Stimulated activated CD8-positive, alpha-beta memory T cell treated with anti-CD3 and anti-CD28 coated beads, Interleukin-4, amount 100 ng/mL, for 24 hours (primary cell): ENCODE measurements around the gene TMEM218.
"Not testable (repeated sequence)": the region's sequence is repeated elsewhere in the genome, so short reads cannot be mapped to it uniquely, and the experiment has no call there.

Experiments
- DNase-seq: peaks from one replicate; pipeline ENCODE4 v3.0.0-alpha.2; 2020; ENCODE audit warnings: low read depth

The TMEM218 gene

GRCh38 chr11:125090151-125090550 is 21.3 kb downstream of the TMEM218 start:
- not testable (repeated sequence) for DNase-seq

GRCh38 chr11:125089481-125089880 is 21.9 kb downstream of the TMEM218 start:
- not testable (repeated sequence) for DNase-seq

DNA sequence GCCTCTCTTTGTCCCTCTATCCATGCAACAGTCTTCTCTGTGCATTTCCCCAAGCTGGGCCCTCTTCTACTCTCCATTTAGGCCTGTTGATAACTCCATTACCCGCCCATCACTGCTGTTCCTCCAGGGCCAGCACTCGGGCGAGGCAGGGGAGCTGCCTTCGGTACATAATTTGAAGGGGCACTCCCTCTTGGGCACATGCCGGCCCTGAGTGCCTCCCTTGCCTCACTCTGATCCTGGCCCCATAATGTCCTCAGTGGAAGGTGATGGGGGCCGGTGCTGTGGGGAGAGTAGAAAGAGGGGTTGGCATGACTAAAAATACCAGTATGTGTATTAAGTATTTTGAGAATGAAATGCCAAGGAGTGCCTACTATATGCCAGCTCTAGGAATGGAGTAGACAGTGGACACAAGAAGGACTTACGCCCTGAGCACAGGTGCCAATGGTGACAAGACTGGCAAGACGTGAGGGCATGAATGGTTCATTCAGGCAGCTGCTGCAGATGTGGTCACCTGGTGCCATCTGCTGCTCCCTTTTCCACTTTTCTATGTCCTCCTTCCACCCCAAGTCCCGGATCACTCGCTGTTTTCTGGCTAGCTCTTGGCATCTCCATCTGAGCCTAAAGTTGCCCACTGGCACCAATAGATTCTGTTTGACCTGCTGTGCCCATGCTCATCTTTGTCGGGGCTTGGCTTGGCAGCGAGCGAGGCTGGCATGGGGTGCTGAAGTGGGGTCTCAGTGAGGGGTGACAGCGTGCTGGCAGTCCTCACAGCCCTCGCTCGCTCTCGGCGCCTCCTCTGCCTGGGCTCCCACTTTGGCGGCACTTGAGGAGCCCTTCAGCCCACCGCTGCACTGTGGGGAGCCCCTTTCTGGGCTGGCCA is 22.6 kb downstream of the TMEM218 start:
- DNase-seq = no peak

DNA sequence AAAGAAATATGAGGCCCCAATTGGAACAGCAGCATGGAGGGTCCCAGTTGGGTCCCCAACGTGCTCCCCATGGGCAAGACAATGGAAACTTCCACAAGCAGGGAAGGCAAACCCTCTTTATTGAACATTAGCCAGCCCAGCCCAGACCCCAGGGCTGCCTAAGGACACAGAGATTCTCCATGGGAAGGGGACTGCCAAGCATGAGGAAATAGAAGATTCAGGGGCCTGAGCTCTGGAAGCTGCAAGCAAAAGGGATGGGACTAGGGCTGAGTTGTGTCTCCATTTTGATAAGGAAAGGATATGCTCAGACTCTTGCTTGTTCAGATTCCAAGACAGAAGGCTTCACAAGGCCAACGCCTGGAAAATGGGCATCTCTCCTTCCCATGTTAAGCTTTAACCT is 23.3 kb downstream of the TMEM218 start:
- no peak for DNase-seq

GRCh38 chr11:125086633-125087296 is 24.7 kb downstream of the TMEM218 start:
- DNase-seq = no peak

DNA sequence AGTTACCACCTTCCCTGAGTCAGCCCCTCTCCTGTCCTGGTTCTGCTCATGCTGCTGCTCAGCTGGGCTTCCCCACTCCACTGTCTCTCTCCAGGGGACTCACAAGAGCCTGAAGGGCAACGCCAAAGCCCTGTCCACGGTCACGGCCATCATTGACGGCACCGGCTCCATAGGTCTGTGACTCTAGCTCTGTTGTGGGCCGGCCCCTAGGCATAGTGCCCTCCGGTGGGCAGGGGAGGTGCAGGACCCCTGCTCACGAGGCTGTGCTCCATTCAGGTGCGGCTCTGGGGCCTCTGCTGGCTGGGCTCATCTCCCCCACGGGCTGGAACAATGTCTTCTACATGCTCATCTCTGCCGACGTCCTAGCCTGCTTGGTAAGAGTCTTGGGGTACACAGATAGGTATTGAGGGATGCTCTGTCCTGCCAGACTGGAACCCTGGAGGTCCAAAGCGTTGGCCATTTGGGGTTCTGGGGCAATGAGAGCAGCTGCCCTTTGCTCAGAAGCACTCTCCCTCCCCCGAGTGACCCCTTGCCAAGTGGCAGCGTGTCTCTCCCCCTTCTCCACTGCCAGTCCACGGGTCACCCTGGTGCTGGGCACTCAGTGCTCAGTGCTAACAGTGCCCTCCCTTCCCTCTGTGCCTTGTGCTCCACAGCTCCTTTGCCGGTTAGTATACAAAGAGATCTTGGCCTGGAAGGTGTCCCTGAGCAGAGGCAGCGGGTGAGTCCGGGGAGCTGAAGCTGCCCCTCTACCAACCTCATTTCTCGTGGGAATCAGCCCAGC is 25.9 kb downstream of the TMEM218 start:
- no peak for DNase-seq

DNA sequence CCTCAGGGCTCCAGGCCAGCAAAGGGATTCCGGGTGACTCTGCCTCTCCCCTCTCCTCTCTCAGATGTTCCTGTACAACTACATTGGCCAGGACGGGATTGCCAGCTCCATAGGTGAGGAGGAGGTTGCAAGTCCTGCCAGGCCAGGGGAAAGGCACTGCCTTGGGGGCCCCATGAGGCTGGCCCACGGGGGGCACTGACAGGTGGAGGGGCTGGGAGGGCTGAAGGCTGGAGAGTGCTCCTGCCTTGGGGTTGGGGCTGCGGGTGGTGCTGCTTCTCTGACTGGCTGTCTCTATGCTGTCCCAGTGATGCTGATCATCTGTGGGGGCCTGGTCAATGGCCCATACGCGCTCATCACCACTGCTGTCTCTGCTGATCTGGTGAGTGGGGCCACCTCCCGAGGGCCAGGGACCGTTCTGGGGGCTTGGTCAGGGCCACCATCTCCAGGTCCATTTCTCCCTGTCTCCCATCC is 26.6 kb downstream of the TMEM218 start:
- DNase-seq = no peak

GRCh38 chr11:125084057-125084416 is 27.4 kb downstream of the TMEM218 start:
- no peak for DNase-seq

GRCh38 chr11:125083312-125084056 is 27.9 kb downstream of the TMEM218 start:
- no peak for DNase-seq

DNA sequence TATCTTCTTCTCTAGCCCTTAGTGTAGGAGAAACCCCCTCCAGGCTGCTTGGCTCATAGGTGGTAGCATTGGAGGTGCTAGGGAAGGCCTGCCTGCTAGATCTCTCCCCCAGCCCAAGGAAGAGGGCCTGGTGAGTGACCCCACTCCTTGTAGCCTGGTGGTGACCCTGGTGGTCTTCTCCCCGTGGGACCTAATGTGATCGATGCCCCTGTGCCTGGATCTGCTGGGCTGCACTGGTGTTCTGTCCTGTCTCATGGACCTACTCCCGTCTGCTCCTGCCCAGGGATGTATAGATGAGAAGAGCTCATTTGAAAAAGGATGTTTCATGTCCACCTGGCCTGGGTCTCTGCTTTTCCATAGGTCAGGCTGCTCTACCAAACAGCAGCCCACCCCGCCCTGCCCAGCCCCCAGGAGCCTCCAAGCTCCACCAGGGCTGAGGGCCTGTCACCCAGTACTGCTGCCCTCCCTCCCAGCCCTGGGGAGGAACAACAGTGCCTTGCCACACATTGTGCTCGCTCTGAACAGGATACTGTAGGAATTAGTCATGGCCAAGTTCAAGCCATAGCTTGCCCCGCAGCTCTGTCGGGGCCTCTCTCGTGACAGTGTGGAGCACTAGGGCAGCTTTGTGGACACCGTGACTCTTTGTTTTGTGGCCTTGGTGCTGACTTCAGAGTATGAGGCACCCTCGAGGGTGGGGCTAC is 28.7 kb downstream of the TMEM218 start:
- no peak for DNase-seq

GRCh38 chr11:125082040-125082439 is 29.4 kb downstream of the TMEM218 start:
- no peak for DNase-seq

GRCh38 chr11:125081098-125081798 is 30.2 kb downstream of the TMEM218 start:
- no peak for DNase-seq

DNA sequence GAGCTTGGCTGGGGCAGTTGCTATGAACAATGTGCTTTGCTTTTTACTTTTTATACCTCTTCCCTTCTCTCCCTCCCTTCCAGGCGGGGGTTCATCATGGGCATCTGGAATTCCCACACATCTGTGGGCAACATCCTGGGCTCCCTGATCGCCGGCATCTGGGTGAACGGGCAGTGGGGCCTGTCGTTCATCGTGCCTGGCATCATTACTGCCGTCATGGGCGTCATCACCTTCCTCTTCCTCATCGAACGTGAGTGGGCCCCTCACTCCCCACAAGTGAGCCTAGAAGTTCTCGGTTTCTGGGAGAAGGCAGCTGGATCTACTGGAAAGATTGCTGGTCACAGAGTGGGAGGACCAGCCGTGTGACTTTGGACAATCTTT is 30.9 kb downstream of the TMEM218 start:
- DNase-seq = no peak

GRCh38 chr11:125079878-125080530 is 31.4 kb downstream of the TMEM218 start:
- DNase-seq = no peak

GRCh38 chr11:125079151-125079877 is 32.1 kb downstream of the TMEM218 start:
- DNase-seq = no peak

GRCh38 chr11:125078516-125079140 is 32.8 kb downstream of the TMEM218 start:
- no peak for DNase-seq

GRCh38 chr11:125078016-125078415 is 33.4 kb downstream of the TMEM218 start:
- no peak for DNase-seq

- DNase-seq = no peak
Measured at GRCh38 chr11:125076378-125076945, 35.0 kb downstream of the TMEM218 start.

DNA sequence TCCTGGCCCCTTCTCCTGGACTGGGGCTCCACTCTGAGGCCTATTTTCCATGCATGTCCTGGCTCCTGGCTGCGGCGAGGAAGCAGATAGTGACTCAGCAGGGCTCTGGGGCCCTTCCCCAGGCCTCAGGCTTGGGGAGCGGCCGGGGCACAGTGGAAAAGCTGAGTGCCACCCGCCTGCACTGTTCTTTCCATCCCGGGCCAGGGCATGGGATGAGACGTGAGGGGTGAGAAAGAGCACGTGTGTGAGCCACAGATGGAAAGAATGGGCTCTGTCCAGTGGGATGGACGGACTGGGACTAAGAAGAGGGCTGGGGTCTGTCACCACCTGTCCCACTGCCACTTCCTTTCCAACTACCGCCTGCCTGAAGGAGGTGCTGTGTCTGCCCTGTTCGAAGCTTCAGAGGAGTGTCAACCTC is 35.5 kb downstream of the TMEM218 start:
- no peak for DNase-seq
